NCI-H187 (cell line): ENCODE data around the gene PTPRN2.
"Not testable (repeated sequence)": the region's sequence is repeated elsewhere in the genome, so short reads cannot be mapped to it uniquely, and the experiment has no call there.

Experiments used
- DNase-seq, 2 experiments: peaks; one replicate each; lab custom pipeline; 2025; lab: John Stamatoyannopoulos, UW

The PTPRN2 gene

GRCh38 chr7:157516311-157516710, 1071.3 kb downstream of the PTPRN2 start:
- DNase-seq, result no peak

- no peak for DNase-seq
Observed at GRCh38 chr7:157515342-157516041, 1072.1 kb downstream of the PTPRN2 start.

GRCh38 chr7:157514746-157515145, 1072.9 kb downstream of the PTPRN2 start:
- no peak for DNase-seq

- DNase-seq, result no peak
Observed at GRCh38 chr7:157514306-157514705, 1073.3 kb downstream of the PTPRN2 start.

GRCh38 chr7:157513682-157514081, 1073.9 kb downstream of the PTPRN2 start:
- no peak for DNase-seq

GRCh38 chr7:157513162-157513621, 1074.4 kb downstream of the PTPRN2 start:
- no peak for DNase-seq

GRCh38 chr7:157509226-157509625, 1078.4 kb downstream of the PTPRN2 start:
- DNase-seq, result no peak

- no peak for DNase-seq
Observed at GRCh38 chr7:157508477-157508881, 1079.1 kb downstream of the PTPRN2 start.

- no peak for DNase-seq
Observed at GRCh38 chr7:157507987-157508386, 1079.6 kb downstream of the PTPRN2 start.

GRCh38 chr7:157506268-157506667, 1081.4 kb downstream of the PTPRN2 start:
- DNase-seq, result no peak

GRCh38 chr7:157505646-157506045, 1082.0 kb downstream of the PTPRN2 start:
- no peak for DNase-seq

GRCh38 chr7:157503229-157503628, 1084.4 kb downstream of the PTPRN2 start:
- no peak for DNase-seq

- DNase-seq, result no peak
Observed at GRCh38 chr7:157502701-157503111, 1084.9 kb downstream of the PTPRN2 start.

GRCh38 chr7:157501581-157501980, 1086.0 kb downstream of the PTPRN2 start:
- no peak for DNase-seq

- not testable (repeated sequence) for DNase-seq
Observed at GRCh38 chr7:157500989-157501540, 1086.6 kb downstream of the PTPRN2 start.

- DNase-seq, result no peak
Observed at GRCh38 chr7:157500171-157500960, 1087.3 kb downstream of the PTPRN2 start.

GRCh38 chr7:157499835-157500153, 1087.8 kb downstream of the PTPRN2 start:
- no peak for DNase-seq

- no peak for DNase-seq
Observed at GRCh38 chr7:157499121-157499834, 1088.3 kb downstream of the PTPRN2 start.

- DNase-seq, result no peak
Observed at GRCh38 chr7:157498657-157499056, 1089.0 kb downstream of the PTPRN2 start.

- DNase-seq, result no peak
Observed at GRCh38 chr7:157497744-157498651, 1089.6 kb downstream of the PTPRN2 start.

- DNase-seq, result no peak
Observed at GRCh38 chr7:157497367-157497743, 1090.3 kb downstream of the PTPRN2 start.
